Kidney glomerular epithelial cell (primary cell): ENCODE data around the gene XPR1.
"Not testable (repeated sequence)": the region's sequence is repeated elsewhere in the genome, so short reads cannot be mapped to it uniquely, and the experiment has no call there.

ENCODE experiments used
- DNase-seq: peaks from one replicate; lab custom pipeline; 2025; lab: John Stamatoyannopoulos, UW

XPR1 gene

DNA sequence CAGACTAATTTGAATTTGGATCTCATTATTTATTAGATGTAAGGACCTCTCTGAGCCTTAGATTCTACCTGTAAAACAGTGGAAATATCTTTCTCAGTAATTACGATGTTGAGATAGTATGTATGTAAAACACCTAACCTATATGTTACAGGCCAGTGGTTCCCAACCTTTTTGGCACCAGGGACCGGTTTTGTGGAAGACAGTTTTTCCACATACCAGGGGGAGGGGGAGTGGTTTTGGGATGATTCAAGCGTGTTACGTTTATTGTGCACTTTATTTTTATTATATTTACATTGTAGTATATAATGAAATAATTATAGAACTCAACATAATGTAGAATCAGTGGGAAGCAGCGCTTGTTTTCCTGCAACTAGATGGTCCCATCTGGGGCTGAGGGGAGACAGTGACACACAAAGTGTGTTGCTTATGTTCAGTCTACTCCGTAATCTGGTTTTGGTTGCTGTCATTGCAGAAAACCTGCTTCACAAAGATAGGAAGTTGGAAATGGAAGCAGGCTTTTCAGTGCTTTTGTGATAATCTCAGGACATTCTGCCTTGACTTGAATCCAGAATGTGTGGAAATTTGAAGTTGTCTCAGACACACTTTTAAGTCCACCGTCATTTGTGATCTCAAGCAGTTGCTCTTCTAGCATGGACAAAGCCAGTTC, 12.8 kb downstream of the XPR1 start:
- DNase-seq: no peak

DNA sequence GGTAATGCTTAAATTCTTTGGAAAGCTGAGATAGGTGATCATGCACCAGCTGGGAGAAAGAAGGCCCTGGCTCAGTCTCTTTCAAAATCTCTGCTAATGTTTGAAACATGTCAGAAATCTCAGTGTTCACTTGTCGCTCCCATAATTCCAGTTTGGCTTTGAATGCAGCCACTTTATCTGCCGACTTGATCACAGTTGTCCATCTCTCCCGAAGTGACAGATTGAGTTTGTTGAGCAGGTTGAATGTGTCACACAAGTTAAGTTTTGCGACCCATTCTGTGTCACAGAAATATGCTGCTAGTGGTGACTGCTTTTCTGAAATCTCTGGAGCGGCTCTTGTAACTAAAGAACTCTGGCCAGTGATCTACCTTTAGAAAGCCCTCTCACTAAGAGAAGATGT, 13.4 kb downstream of the XPR1 start:
- not testable (repeated sequence) for DNase-seq

- no peak for DNase-seq
Measured at GRCh38 chr1:180646093-180646492, 14.3 kb downstream of the XPR1 start.

DNA sequence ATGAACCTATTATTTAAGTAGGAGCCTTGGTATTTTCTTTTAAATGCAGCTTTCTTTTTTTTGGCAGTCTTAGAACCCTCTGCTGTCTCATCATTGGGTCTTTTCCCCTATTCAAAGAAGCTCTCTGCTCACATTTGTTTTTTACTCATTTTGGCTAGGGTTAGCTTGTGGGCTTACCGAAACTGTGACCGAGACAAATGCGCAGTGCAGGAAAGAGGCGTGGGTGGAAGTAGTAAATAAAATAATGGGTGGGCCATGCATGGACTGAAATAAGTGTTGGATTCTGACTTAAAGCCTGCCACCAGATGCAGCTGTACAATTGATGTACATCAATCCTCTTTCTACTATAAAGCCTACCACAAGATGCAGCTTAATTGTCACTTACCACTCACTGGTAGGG, 14.7 kb downstream of the XPR1 start:
- DNase-seq: no peak

DNA sequence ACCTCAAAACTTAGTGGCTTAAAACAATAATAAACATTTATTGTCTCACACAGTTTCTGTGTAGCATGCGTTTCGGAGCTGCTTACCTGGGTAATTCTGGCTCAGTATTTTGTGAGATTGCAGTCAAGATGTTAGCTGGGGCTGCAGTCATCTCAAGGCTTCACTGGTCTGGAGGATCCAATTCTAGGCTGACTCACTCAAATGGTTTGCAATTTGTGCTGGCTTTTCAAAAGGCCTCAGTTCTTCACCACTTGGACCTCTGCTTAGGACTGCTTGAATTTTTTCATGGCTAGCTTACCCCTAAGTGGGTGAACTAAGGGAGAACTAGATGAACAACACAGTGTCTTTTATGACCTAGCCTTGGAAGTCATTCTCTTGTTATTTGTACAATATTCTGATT, 21.0 kb downstream of the XPR1 start:
- DNase-seq: no peak

DNA sequence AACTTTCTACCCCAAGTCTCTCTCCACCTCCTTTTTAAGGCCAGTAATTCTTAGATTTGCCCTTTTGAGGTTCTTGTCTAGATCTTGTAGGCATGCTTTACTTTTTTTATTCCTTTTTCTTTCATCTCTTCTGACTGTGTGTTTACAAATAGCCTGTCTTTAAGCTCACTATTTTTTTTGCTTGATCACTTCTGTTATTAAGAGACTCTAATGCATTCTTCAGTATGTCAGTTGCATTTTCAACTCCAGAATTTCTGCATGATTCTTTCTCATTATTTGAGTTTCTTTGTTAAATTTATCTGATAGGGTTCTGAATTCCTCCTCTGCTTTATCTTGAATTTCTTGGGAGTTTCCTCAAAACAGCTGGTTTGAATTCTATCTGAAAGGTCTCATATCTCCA, 30.9 kb downstream of the XPR1 start:
- no peak for DNase-seq

GRCh38 chr1:180670681-180671080, 38.9 kb downstream of the XPR1 start:
- no peak for DNase-seq

GRCh38 chr1:180672105-180672504, 40.3 kb downstream of the XPR1 start:
- no peak for DNase-seq

DNA sequence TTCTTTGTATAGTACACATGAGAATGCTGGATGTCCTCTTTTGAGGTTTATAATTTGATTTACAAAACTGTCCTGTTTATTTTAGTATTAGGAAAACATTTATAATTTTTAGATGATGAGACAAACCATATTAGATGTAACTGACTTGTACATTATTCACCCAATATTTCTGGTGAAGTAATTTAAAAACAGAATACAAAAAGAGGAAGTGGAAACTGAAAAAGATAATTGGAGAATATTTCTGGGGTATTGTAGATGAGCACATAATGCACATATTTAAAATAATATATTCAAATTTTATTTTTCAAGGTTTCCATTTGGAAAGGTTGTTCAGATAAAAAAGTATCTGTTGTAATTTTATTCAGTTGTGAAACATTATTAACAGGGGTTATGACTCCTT, 40.7 kb downstream of the XPR1 start:
- no peak for DNase-seq

DNA sequence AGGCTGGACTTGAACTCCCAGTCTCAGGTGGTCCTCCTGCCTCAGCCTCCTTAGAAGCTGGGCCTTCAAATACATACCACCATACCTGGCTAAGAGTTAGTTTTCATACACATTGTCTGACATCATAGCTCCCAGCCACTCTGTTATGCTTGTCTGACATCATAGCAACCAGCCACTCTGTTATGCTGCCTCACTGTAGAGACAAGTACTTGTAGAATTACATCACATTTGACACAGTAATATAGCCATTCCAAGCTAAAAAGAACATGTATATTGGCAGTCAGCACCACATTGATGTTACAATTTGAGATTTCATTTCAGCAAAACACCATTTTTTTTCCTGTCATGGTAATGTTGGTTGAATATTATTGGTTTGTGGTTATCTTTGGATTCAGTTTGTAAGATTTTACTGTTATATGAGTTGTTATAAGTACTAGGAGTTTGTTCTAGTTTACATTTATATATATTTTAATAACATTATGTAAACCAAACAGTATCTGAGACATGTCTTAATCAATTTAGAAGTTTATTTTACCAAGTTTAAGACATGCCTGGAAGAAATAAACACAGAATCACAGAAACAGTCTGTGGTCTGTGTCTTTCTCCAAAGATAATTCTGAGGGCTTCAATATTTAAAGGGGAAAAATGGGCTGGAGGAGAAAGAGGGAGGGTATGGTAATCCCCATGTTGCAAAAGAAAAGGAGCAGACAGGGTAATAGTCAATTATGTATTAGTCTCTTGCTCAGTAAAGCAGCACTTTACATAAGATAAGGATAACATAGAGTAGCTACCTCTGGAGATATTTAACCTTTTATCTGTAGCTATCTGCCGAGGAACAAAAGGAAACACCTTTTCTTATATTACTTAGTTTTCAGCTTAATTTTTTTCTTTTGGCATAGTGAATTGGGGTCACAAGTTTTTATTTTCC, 43.0 kb downstream of the XPR1 start:
- no peak for DNase-seq

- no peak for DNase-seq
Measured at GRCh38 chr1:180675586-180675985, 43.8 kb downstream of the XPR1 start.

DNA sequence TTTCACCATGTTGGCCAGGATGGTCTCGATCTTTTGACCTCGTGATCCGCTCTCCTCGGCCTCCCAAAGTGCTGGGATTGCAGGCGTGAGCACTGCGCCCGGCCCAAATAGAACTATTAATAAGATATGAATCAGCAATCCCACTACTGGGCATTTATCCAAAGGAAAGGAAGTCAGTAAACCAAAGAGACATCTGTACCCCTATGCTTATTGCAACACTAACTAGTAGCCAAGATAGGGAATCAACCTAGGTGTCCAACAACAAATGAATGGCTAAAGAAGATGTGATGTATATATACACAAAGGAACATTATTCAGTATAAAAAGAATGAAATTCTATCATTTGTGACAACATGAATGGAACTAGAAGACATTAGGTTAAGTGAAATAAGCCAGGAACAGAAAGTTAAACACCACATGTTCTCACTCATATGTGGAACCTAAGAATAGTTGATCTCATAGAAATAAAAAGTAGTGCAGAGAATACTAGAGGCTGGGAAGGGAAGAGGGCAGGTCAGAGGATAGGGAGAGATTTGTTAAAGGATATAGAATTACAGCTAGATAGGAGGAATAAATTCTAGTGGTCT, 48.8 kb downstream of the XPR1 start:
- DNase-seq: no peak

DNA sequence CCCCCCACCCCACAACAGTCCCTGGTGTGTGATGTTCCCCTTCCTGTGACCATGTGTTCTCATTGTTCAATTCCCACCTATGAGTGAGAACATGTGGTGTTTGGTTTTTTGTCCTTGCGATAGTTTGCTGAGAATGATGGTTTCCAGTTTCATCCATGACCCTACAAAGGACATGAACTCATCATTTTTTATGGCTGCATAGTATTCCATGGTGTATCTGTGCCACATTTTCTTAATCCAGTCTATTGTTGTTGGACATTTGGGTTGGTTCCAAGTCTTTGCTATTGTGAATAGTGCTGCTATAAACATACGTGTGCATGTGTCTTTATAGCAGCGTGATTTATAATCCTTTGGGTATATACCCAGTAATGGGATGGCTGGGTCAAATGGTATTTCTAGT, 51.3 kb downstream of the XPR1 start:
- not testable (repeated sequence) for DNase-seq

- DNase-seq: no peak
Measured at GRCh38 chr1:180691322-180691913, 59.6 kb downstream of the XPR1 start.

DNA sequence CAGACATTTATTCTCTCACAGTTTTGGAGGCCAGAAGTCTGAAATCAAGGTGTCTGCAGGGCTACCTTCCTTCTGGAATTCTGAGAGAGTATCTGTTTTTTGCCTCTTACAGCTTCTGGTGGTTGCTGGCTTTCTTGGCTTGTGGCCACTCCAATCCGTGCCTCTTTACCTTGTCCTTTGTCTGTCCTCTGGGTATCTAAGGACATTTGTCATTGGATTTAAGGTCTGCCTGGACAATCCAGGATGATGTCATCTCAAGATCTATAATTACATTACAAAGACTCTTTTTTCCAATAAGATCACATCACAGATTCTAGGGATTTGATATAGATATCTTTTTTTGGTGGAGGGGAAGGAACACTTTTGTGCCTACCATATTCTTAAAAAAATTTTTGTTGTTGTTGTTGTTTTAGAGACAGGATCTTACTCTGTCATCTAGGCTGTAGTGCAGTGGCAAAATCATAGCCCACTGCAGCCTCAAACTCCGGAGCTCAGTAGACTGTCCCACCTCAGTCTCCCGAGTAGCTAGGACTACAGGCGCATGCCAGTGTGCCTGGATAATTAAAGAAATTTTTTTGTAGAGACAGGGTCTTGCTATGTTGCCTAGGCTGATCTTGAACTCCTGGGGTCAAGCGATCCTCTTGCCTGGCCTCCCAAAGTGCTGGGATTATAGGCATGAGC, 61.9 kb downstream of the XPR1 start:
- DNase-seq: no peak

- DNase-seq: peak; percentile 37
Measured at GRCh38 chr1:180695282-180695681, 63.5 kb downstream of the XPR1 start.

GRCh38 chr1:180696361-180696760, 64.5 kb downstream of the XPR1 start:
- DNase-seq: no peak

- DNase-seq: no peak
Measured at GRCh38 chr1:180698580-180698979, 66.8 kb downstream of the XPR1 start.

- DNase-seq: not testable (repeated sequence)
Measured at GRCh38 chr1:180702376-180702775, 70.6 kb downstream of the XPR1 start.

- not testable (repeated sequence) for DNase-seq
Measured at GRCh38 chr1:180710746-180711145, 78.9 kb downstream of the XPR1 start.

DNA sequence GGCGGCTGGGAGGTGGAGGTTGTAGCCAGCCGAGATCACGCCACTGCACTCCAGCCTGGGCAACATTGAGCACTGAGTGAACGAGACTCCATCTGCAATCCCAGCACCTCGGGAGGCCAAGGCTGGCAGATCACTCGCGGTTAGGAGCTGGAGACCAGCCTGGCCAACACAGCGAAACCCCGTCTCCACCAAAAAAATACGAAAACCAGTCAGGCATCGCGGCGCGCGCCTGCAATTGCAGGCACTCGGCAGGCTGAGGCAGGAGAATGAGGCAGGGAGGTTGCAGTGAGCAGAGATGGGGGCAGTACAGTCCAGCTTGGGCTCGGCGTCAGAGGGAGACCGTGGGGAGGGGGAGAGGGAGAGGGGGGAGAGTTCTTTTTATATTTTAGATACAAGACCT, 79.4 kb downstream of the XPR1 start:
- not testable (repeated sequence) for DNase-seq

- no peak for DNase-seq
Measured at GRCh38 chr1:180720753-180721152, 88.9 kb downstream of the XPR1 start.
